ENCODE data around the gene ATAD3A.

GRCh38 chr1:1583347-1584010, 71.5 kb downstream of the ATAD3A start:
- TF ChIP-seq CTCF (IDR thresholded peaks at IDR 0.05 in 2 of 3, conservative IDR thresholded peaks at IDR 0.05 in 1 of 3; ENCODE audit: insufficient read depth in 2 of 3, low read depth in 1 of 3, low read length in 3 of 3) (no peak), ZNF311 (CRISPR knock-in tag; IDR thresholded peaks at IDR 0.05) (no peak)

Data from K562 (cell line).